ENCODE data around the gene BCL11A. TPM values are rescaled to one million over a fixed set of nuclear protein-coding genes. Genes with fewer than 3 reads are reported as not detected.

BCL11A gene
- total RNA-seq, 1 donor from 2014 or later: 331 TPM

DNA sequence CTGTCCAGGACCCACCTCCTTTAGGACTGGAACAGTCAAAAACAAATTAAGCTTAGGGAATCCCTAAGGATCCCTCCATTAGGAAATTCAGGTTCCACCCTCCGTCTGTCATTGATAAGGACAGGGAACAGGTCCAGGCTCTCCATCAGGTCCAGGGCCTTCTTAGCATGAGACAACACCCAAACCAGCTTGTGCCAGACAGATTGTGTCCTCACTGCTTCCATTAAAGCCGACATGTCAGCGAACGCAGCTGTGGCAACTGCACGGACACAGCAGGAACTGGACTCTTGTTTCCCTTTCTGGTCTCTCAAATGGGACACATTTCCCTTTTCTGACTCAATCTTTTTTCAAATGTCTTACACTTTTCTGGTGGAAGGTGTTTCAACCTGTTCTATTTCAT lies 81.4 kb downstream of the BCL11A start:
- Mint-ChIP-seq H3K9me3 (no peaks in the 10 kb centered on the region), H3K4me1 (peaks cover 91% of the 10 kb centered on the region), H3K36me3 (ENCODE audit: low read depth) (peaks cover 79% of the 10 kb centered on the region), H3K4me3 (no peak overlapping the region), H3K27ac (peak overlapping the region; percentile 84), H3K27me3 (no peaks in the 10 kb centered on the region)
- intact Hi-C loops (cut with micrococcal nuclease): no loop called here
- CTCF ChIA-PET: interaction anchor here (0.6 kb wide), 1 partner anchor 78 kb away, joined by 5 read pairs; no protein-coding TSS in a partner anchor
- POLR2A ChIA-PET: interaction anchor here (1.0 kb wide), 1 partner anchor 12 kb away, joined by 3 read pairs; no protein-coding TSS in a partner anchor
- ATAC-seq (ENCODE audit: low read depth) (no peak), DNase-seq (no peak)
- TF ChIP-seq CTCF (IDR thresholded peaks at IDR 0.05): no peak

GRCh38 chr2:60470340-60470739 lies 83.1 kb downstream of the BCL11A start:
- intact Hi-C loops (cut with micrococcal nuclease): loop anchor here (2.0 kb wide), 1 partner anchor 14 kb away; no protein-coding TSS in a partner anchor
- H3K4me3 Mint-ChIP-seq: no peak overlapping the region
- no peak for DNase-seq
- peaks cover 74% of the 10 kb centered on the region for H3K36me3 Mint-ChIP-seq (ENCODE audit: low read depth)
- no peak for ATAC-seq (ENCODE audit: low read depth)
- POLR2A ChIA-PET: interaction anchor here (1.0 to 1.8 kb wide), 4 partner anchors 16 to 117 kb away, joined by 3 to 6 read pairs (median 3); no protein-coding TSS in a partner anchor
- H3K4me1 Mint-ChIP-seq: peaks cover 88% of the 10 kb centered on the region
- H3K27ac Mint-ChIP-seq: peak overlapping the region; percentile 84
- CTCF ChIA-PET: no interaction called here
- no peaks in the 10 kb centered on the region for H3K27me3 Mint-ChIP-seq
- H3K9me3 Mint-ChIP-seq: no peaks in the 10 kb centered on the region
- TF ChIP-seq CTCF (IDR thresholded peaks at IDR 0.05): no peak

DNA sequence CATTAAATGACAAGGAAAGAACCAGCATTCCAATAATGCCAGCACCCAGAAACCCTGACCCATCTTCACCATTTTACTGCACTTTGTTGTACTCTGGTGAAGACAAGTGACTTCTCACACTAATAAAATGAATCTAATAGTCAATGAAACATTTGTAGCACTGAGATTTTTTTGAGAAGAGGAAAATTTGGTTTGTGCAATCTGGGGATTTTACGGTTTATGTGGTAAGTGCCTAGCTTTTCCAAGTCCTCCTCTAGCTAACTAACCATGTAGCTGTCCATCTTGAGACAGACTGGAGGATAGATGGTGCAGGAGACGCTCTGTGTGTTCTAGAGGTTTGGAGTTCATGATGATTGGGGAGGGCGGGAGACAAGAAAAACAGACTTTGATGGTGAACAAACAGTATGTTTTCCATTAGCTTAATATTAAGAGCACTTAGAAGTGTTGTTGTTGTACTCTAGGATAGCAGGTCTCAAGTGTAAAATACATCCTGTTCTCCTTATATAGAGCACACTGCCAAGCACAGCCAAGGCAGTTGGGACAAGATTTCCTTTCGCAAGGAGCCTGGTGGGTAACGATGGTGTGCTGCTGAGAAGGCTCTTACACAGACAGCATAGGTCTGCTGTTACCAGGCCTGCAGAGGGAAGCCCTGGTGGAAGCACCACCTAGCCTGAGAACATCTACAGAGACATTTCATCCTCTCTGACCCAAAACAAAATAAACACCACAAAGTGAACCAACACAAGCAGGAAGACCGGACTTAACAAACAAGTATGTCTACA lies 83.7 kb downstream of the BCL11A start:
- ATAC-seq (ENCODE audit: low read depth) (no peak), DNase-seq (no peak)
- intact Hi-C loops (cut with micrococcal nuclease): loop anchor here (2.0 kb wide), 1 partner anchor 15 kb away; no protein-coding TSS in a partner anchor
- CTCF ChIA-PET: no interaction called here
- Mint-ChIP-seq H3K36me3 (ENCODE audit: low read depth) (peaks cover 70% of the 10 kb centered on the region), H3K27ac (peak overlapping the region; percentile 84), H3K9me3 (no peaks in the 10 kb centered on the region), H3K4me1 (peaks cover 87% of the 10 kb centered on the region), H3K4me3 (no peak overlapping the region), H3K27me3 (no peaks in the 10 kb centered on the region)
- POLR2A ChIA-PET: interaction anchor here (1.8 kb wide), 1 partner anchor 116 kb away, joined by 6 read pairs; no protein-coding TSS in a partner anchor
- TF ChIP-seq CTCF (IDR thresholded peaks at IDR 0.05): no peak

DNA sequence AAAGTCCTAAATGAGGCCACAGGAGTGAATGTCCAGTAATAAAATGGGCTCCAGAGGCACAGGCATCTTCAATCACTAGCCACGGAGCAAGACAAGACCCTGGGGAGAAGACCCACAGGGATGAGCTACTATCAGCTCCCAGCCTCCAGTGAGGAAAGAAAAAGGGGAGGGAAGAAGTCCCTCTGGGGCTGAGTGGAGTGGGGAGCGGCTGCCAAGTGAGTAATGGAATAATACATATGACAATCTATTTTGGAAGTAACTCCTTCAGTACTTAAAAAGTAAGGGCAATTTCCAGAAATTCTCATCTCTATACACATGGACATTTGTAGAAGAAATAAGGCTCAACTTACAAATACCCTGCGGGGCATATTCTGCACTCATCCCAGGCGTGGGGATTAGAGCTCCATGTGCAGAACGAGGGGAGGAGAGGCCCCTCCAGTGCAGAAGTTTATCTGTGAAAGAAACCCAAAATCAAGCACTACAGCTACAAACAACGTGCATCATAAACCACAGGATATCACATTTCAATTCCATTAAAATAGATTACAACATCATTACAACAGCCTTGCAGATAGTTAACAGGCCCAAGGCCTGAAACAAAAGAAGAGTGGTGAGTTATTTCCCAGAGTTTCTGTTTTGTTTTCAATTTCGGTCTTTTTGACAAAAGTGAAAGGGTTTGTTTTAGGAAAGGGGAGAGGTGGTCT lies 84.9 kb downstream of the BCL11A start:
- TF ChIP-seq CTCF (IDR thresholded peaks at IDR 0.05): no peak
- ATAC-seq (ENCODE audit: low read depth): no peak
- DNase-seq: no peak
- intact Hi-C loops (cut with micrococcal nuclease): no loop called here
- Mint-ChIP-seq H3K9me3 (no peaks in the 10 kb centered on the region), H3K4me3 (no peak overlapping the region), H3K36me3 (ENCODE audit: low read depth) (peaks cover 68% of the 10 kb centered on the region), H3K27ac (peak overlapping the region; percentile 84), H3K27me3 (no peaks in the 10 kb centered on the region), H3K4me1 (peaks cover 86% of the 10 kb centered on the region)
- ChIA-PET CTCF (no interaction called here), POLR2A (interaction anchor here (1.8 kb wide), 1 partner anchor 115 kb away, joined by 6 read pairs; no protein-coding TSS in a partner anchor)

Measured in activated B cell treated with CpG ODN at 0.5 μM for 24 hours (primary cell).